GM23338 (cell line): ENCODE measurements around the gene SRA1. TPM values are rescaled to one million over a fixed set of nuclear protein-coding genes. Genes with fewer than 3 reads are reported as not detected.

Experiments
- ATAC-seq: fragments of 200-7000 bp; cut with Tn5 transposase; 3 replicates; pipeline ENCODE4 v1.9.1; 2020
- DNase-seq: peaks from one replicate; pipeline ENCODE4 v3.0.0-alpha.2; 2015; ENCODE audit warnings: low spot score
- H2AFZ ChIP-seq: fragments of 200-600 bp; sonication (generic); 2 replicates; pipeline ENCODE4 v1.8.0; 2016; ENCODE audit warnings: antibody characterized with exemption, mild to moderate bottlenecking, moderate library complexity
- H3F3A ChIP-seq: fragments of 200-600 bp; sonication (generic); replicated peaks from 2 replicates; pipeline ENCODE4 v1.8.0; 2017; ENCODE audit warnings: antibody characterized with exemption, mixed run types, low read depth
- H3K27ac ChIP-seq: fragments of 200-600 bp; sonication (generic); 2 replicates; pipeline ENCODE4 v1.6.1; 2016; ENCODE audit warnings: low read depth
- H3K27me3 ChIP-seq: fragments of 200-600 bp; sonication (generic); 2 replicates; pipeline ENCODE4 v1.8.0; 2016; ENCODE audit warnings: mild to moderate bottlenecking, mixed run types, moderate library complexity; ENCODE audit not compliant: insufficient read depth
- H3K36me3 ChIP-seq: fragments of 200-600 bp; sonication (generic); 2 replicates; pipeline ENCODE4 v1.8.0; 2016; ENCODE audit warnings: mild to moderate bottlenecking; ENCODE audit not compliant: insufficient read depth
- H3K4me1 ChIP-seq: fragments of 200-600 bp; sonication (generic); 2 replicates; pipeline ENCODE4 v1.8.0; 2016; ENCODE audit warnings: mild to moderate bottlenecking, moderate library complexity; ENCODE audit not compliant: insufficient read depth
- H3K4me2 ChIP-seq: fragments of 200-600 bp; sonication (generic); 2 replicates; pipeline ENCODE4 v1.7.1; 2017; ENCODE audit warnings: mixed run types
- H3K4me3 ChIP-seq: fragments of 200-600 bp; sonication (generic); 2 replicates; pipeline ENCODE4 v1.6.1; 2016; ENCODE audit warnings: mixed run types
- H3K79me2 ChIP-seq: fragments of 200-600 bp; sonication (generic); replicated peaks from 2 replicates; pipeline ENCODE4 v1.8.0; 2017; ENCODE audit warnings: mild to moderate bottlenecking; ENCODE audit not compliant: insufficient read depth
- H3K9me2 ChIP-seq: fragments of 200-600 bp; sonication (generic); 2 replicates; pipeline ENCODE4 v1.8.0; 2017; ENCODE audit not compliant: insufficient read depth
- H4K20me1 ChIP-seq: fragments of 200-600 bp; sonication (generic); replicated peaks from 2 replicates; pipeline ENCODE4 v1.8.0; 2017; ENCODE audit warnings: mild to moderate bottlenecking; ENCODE audit not compliant: insufficient read depth
- H3K27ac Mint-ChIP-seq: 2 replicates; pipeline ENCODE4 v1.8.0; 2020; ENCODE audit warnings: inconsistent platforms, mild to moderate bottlenecking, moderate library complexity, mixed read lengths
- H3K27me3 Mint-ChIP-seq: 3 replicates; pipeline ENCODE4 v1.8.0; 2022; ENCODE audit warnings: low read depth, mild to moderate bottlenecking, moderate library complexity, mixed read lengths, inconsistent platforms; ENCODE audit not compliant: insufficient read depth, poor library complexity
- H3K36me3 Mint-ChIP-seq: 3 replicates; pipeline ENCODE4 v1.8.0; 2021; ENCODE audit warnings: low read depth, mild to moderate bottlenecking, inconsistent platforms, moderate library complexity, mixed read lengths
- H3K4me1 Mint-ChIP-seq: 3 replicates; pipeline ENCODE4 v1.8.0; 2020; ENCODE audit warnings: mild to moderate bottlenecking, inconsistent platforms, mixed read lengths
- H3K4me3 Mint-ChIP-seq: 3 replicates; pipeline ENCODE4 v1.8.0; 2021; ENCODE audit warnings: moderate library complexity, mild to moderate bottlenecking, inconsistent platforms, mixed read lengths
- H3K9me3 Mint-ChIP-seq: 3 replicates; pipeline ENCODE4 v1.8.0; 2020; ENCODE audit warnings: moderate library complexity, mild to moderate bottlenecking, inconsistent platforms, mixed read lengths
- CREB1 ChIP-seq: fragments of 250-450 bp; sonication (Bioruptor Pico); IDR thresholded peaks from 2 replicates; pipeline ENCODE4 v1.5.0; 2020; ENCODE audit warnings: low read depth, mild to moderate bottlenecking, moderate library complexity
- JUNB ChIP-seq: IDR thresholded peaks from one replicate; pipeline ENCODE4 v1.6.1; 2016; ENCODE audit warnings: antibody characterized with exemption; ENCODE audit not compliant: unreplicated experiment
- NANOG ChIP-seq: IDR thresholded peaks from 2 replicates; pipeline ENCODE4 v1.6.1; 2016; ENCODE audit warnings: antibody characterized with exemption, borderline replicate concordance
- ZNF114 ChIP-seq: fragments of 250-450 bp; sonication (Bioruptor Pico); IDR thresholded peaks from 2 replicates; pipeline ENCODE4 v1.5.0; 2020; ENCODE audit warnings: mild to moderate bottlenecking, moderate library complexity
- ZNF331 ChIP-seq: fragments of 250-450 bp; sonication (Bioruptor Pico); IDR thresholded peaks from 2 replicates; pipeline ENCODE4 v1.5.0; 2020; ENCODE audit warnings: low read depth, mild to moderate bottlenecking, moderate library complexity
- polyA plus RNA-seq: library from polyadenylated mRNA; unstranded; fragments of >200 nt; fragmentation: Nextera tagmentation; extraction: Ambion mirVana; gene quantifications from 2 replicates; pipeline ENCODE4 v1.2.1, GENCODE V29; 2016
- total RNA-seq: library from RNA; depleted of rRNA; stranded (reverse); fragments of >200 nt; shearing (Covaris generic); gene quantifications from 2 replicates; pipeline ENCODE4 v1.2.3, GENCODE V29; 2014
- TF ChIP-seq, protein P1 (sequence below): IDR thresholded peaks from 2 replicates; pipeline ENCODE4 v1.6.1; 2016; ENCODE audit warnings: antibody characterized with exemption
- TF ChIP-seq, protein P2 (sequence below): IDR thresholded peaks from one replicate; pipeline ENCODE4 v1.6.1; 2018; ENCODE audit warnings: antibody characterized with exemption; ENCODE audit not compliant: unreplicated experiment

SRA1 gene
- total and polyA plus RNA-seq, 2 experiments from 2014 or later, result 38.4 to 74.7 TPM

DNA sequence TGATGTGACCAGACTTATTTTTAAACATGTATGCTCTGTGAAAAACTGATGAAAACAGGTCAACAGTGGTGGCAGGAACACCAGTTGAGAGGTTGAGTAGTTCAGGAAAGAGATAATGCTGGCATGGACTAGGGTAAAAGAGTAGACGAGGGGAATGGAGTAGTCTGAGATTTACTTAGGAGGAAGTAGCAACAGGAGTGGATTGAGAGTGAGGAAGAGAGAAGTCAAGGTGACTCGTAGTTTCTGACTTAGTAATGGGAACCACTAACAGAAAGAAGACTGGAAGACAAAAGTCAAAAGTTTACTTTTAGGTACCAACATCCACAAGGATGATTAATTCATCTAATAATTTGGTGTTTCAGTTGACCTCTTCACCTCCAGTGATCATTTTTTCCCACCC lies 3.6 kb downstream of the SRA1 start:
- H3K9me3 Mint-ChIP-seq, result no peaks in the 10 kb centered on the region; the same call in 2 of the 3 replicates
- H3K36me3 ChIP-seq, result peaks cover 21% of the 10 kb centered on the region; the same call in 1 of the 2 replicates
- no peak overlapping the region for H2AFZ ChIP-seq
- peaks cover 3% of the 10 kb centered on the region; the same call in 1 of the 2 replicates for H4K20me1 ChIP-seq
- H3K27me3 ChIP-seq, result no peaks in the 10 kb centered on the region
- no peak overlapping the region for H3K27ac ChIP-seq
- TF ChIP-seq, protein P1, sequence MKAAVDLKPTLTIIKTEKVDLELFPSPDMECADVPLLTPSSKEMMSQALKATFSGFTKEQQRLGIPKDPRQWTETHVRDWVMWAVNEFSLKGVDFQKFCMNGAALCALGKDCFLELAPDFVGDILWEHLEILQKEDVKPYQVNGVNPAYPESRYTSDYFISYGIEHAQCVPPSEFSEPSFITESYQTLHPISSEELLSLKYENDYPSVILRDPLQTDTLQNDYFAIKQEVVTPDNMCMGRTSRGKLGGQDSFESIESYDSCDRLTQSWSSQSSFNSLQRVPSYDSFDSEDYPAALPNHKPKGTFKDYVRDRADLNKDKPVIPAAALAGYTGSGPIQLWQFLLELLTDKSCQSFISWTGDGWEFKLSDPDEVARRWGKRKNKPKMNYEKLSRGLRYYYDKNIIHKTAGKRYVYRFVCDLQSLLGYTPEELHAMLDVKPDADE, result no peak
- no peak for TF ChIP-seq JUNB
- TF ChIP-seq CREB1 (CRISPR knock-in tag), result no peak
- TF ChIP-seq ZNF114 (CRISPR knock-in tag), result no peak
- H3K4me3 ChIP-seq, result no peak overlapping the region
- peaks cover 51% of the 10 kb centered on the region for H3K36me3 Mint-ChIP-seq
- peaks cover 54% of the 10 kb centered on the region for H3K79me2 ChIP-seq
- peaks cover 3% of the 10 kb centered on the region; the same call in 1 of the 2 replicates for H3F3A ChIP-seq
- H3K4me2 ChIP-seq, result no peak overlapping the region
- H3K4me1 Mint-ChIP-seq, result peaks cover 27% of the 10 kb centered on the region
- no peak overlapping the region for H3K4me3 Mint-ChIP-seq
- H3K4me1 ChIP-seq, result peaks cover 23% of the 10 kb centered on the region
- DNase-seq (no peak), ATAC-seq (no peak)
- H3K27me3 Mint-ChIP-seq, result peaks cover 14% of the 10 kb centered on the region
- no peaks in the 10 kb centered on the region; the same call in 1 of the 2 replicates for H3K9me2 ChIP-seq
- no peak overlapping the region; the same call in 1 of the 2 replicates for H3K27ac Mint-ChIP-seq

DNA sequence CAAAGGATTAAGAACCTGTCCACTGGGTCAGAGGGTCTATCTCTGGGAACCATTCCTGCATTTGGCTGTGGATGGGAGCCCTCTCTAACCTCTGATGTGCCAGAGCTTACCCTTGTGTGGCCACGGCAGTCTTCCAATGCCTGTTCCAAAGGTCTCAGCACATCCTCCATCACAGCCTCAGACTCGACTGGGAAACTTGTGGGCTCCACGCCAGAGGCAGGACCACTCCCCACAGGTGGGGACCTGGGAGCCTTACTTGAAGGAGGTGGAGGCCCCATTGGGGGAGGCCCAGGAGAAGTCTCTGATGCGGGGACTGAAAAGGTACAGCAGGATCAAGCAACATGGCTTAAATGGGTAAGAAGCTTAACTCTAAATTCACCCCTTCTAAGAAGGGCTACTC lies 5.4 kb downstream of the SRA1 start:
- peaks cover 26% of the 10 kb centered on the region for H3K27me3 Mint-ChIP-seq
- Histone ChIP-seq H3K79me2 (peaks cover 52% of the 10 kb centered on the region), H3K4me2 (no peak overlapping the region), H3K36me3 (peaks cover 21% of the 10 kb centered on the region; the same call in 1 of the 2 replicates), H4K20me1 (peaks cover 5% of the 10 kb centered on the region; the same call in 1 of the 2 replicates), H3K27ac (no peak overlapping the region), H3K27me3 (no peaks in the 10 kb centered on the region), H3F3A (peaks cover 10% of the 10 kb centered on the region), H3K9me2 (no peaks in the 10 kb centered on the region), H3K4me3 (no peak overlapping the region), H3K4me1 (peaks cover 27% of the 10 kb centered on the region), H2AFZ (no peak overlapping the region)
- H3K27ac Mint-ChIP-seq, result no peak overlapping the region
- H3K4me1 Mint-ChIP-seq, result peaks cover 29% of the 10 kb centered on the region
- ATAC-seq, result no peak
- DNase-seq, result no peak
- H3K9me3 Mint-ChIP-seq, result no peaks in the 10 kb centered on the region; the same call in 2 of the 3 replicates
- H3K36me3 Mint-ChIP-seq, result peaks cover 53% of the 10 kb centered on the region
- no peak for TF ChIP-seq ZNF114 (CRISPR knock-in tag)
- no peak for TF ChIP-seq ZNF331 (CRISPR knock-in tag)
- no peak for TF ChIP-seq NANOG
- no peak for TF ChIP-seq CREB1 (CRISPR knock-in tag)
- TF ChIP-seq, protein P2, sequence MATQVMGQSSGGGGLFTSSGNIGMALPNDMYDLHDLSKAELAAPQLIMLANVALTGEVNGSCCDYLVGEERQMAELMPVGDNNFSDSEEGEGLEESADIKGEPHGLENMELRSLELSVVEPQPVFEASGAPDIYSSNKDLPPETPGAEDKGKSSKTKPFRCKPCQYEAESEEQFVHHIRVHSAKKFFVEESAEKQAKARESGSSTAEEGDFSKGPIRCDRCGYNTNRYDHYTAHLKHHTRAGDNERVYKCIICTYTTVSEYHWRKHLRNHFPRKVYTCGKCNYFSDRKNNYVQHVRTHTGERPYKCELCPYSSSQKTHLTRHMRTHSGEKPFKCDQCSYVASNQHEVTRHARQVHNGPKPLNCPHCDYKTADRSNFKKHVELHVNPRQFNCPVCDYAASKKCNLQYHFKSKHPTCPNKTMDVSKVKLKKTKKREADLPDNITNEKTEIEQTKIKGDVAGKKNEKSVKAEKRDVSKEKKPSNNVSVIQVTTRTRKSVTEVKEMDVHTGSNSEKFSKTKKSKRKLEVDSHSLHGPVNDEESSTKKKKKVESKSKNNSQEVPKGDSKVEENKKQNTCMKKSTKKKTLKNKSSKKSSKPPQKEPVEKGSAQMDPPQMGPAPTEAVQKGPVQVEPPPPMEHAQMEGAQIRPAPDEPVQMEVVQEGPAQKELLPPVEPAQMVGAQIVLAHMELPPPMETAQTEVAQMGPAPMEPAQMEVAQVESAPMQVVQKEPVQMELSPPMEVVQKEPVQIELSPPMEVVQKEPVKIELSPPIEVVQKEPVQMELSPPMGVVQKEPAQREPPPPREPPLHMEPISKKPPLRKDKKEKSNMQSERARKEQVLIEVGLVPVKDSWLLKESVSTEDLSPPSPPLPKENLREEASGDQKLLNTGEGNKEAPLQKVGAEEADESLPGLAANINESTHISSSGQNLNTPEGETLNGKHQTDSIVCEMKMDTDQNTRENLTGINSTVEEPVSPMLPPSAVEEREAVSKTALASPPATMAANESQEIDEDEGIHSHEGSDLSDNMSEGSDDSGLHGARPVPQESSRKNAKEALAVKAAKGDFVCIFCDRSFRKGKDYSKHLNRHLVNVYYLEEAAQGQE, result no peak
- no peak overlapping the region for H3K4me3 Mint-ChIP-seq
